Activated CD8-positive, alpha-beta memory T cell treated with anti-CD3 and anti-CD28 coated beads, Interleukin-2, amount 10 ng/mL, durations not matched to agents 7 days and 5 days (primary cell): ENCODE results near the gene CDH11. TPM values are rescaled to one million over a fixed set of nuclear protein-coding genes. Genes with fewer than 3 reads are reported as not detected.

Experiments
- ATAC-seq: fragments of 150-1000 bp; cut with Tn5 transposase; one replicate; pipeline ENCODE4 v1.10.0; 2021; ENCODE audit warnings: moderate library complexity
- CTCF ChIA-PET: fragments of 350-600 bp; sonication (Branson Sonifier 250); formaldehyde crosslinking; loops from one replicate; lab custom pipeline; 2021; ENCODE audit warnings: antibody characterized with exemption; lab: Charles Lee
- DNase-seq: peaks from one replicate; pipeline ENCODE4 v3.0.0-alpha.2; 2020
- H3K27ac Mint-ChIP-seq: one replicate; pipeline ENCODE4 v1.8.0; 2021; ENCODE audit warnings: mild to moderate bottlenecking, mixed read lengths
- H3K27me3 Mint-ChIP-seq: one replicate; pipeline ENCODE4 v1.8.0; 2021; ENCODE audit warnings: mixed read lengths
- H3K36me3 Mint-ChIP-seq: one replicate; pipeline ENCODE4 v1.8.0; 2021; ENCODE audit warnings: mild to moderate bottlenecking, mixed read lengths
- H3K4me1 Mint-ChIP-seq: one replicate; pipeline ENCODE4 v1.8.0; 2021; ENCODE audit warnings: mixed read lengths
- H3K4me3 Mint-ChIP-seq: one replicate; pipeline ENCODE4 v1.8.0; 2021; ENCODE audit warnings: mild to moderate bottlenecking, moderate library complexity, mixed read lengths
- H3K9me3 Mint-ChIP-seq: one replicate; pipeline ENCODE4 v1.8.0; 2022; ENCODE audit warnings: low read depth, mixed read lengths
- total RNA-seq, 2 experiments: library from RNA; stranded (reverse); gene quantifications; one replicate each; pipeline ENCODE4 v1.2.3, GENCODE V29; 2021

Gene CDH11, protein sequence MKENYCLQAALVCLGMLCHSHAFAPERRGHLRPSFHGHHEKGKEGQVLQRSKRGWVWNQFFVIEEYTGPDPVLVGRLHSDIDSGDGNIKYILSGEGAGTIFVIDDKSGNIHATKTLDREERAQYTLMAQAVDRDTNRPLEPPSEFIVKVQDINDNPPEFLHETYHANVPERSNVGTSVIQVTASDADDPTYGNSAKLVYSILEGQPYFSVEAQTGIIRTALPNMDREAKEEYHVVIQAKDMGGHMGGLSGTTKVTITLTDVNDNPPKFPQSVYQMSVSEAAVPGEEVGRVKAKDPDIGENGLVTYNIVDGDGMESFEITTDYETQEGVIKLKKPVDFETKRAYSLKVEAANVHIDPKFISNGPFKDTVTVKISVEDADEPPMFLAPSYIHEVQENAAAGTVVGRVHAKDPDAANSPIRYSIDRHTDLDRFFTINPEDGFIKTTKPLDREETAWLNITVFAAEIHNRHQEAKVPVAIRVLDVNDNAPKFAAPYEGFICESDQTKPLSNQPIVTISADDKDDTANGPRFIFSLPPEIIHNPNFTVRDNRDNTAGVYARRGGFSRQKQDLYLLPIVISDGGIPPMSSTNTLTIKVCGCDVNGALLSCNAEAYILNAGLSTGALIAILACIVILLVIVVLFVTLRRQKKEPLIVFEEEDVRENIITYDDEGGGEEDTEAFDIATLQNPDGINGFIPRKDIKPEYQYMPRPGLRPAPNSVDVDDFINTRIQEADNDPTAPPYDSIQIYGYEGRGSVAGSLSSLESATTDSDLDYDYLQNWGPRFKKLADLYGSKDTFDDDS
- total RNA-seq: not detected

DNA sequence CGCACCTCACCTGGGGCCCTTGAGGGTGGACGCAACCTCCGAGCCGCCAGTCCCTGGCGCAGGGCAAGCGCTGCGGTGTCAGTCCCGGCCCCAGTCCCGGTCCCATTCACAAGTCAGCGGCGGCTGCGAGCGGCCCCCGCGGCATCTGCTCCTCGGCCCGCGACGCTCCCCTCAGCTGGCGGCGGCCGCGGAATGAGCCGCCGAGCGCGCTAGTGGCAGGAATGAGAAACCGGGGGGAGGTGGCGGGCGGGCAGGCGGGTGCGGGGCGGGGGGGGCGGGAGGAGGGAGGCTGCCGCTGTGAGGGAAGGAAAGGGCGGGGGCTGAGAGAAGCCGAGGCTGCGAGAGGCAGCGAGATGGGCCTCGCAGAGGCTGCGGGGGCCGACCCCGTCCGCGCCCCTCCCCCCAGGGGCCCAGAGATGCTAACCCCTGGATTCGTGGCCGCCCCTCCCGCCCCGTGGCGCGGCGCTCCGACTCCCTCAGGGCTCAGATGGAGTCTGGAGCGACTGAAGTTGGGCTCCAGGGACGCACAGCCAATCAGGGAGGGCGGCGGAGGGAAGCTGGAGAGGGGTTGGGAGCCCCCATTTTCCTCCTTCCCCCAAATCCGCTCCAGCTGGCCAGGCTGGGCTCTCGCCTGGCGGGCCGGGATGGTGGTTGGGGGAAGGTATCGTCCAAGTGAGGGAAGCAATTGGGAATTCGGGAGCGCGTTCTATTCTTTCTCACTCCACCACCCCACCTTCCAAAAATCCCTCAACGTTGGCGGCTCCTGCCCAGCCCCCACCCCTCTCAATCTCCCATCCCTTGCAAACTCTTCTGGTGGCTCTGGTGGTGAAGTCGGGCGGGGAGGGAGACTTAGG, at the start of gene CDH11:
Gene CDH11 (minus strand): TSS at position 194 of the 854 bp plus-strand sequence. CDS start 117,194 bp downstream, outside the sequence.
- no peak for ATAC-seq
- Mint-ChIP-seq H3K36me3 (no peaks in the 10 kb centered on the region), H3K27ac (no peak within 1 kb of the TSS), H3K4me1 (peaks cover 1% of the 10 kb centered on the region), H3K9me3 (no peaks in the 10 kb centered on the region), H3K4me3 (no peak within 1 kb of the TSS), H3K27me3 (peaks cover 49% of the 10 kb centered on the region)
- CTCF ChIA-PET: no interaction called here
- no peak for DNase-seq

DNA sequence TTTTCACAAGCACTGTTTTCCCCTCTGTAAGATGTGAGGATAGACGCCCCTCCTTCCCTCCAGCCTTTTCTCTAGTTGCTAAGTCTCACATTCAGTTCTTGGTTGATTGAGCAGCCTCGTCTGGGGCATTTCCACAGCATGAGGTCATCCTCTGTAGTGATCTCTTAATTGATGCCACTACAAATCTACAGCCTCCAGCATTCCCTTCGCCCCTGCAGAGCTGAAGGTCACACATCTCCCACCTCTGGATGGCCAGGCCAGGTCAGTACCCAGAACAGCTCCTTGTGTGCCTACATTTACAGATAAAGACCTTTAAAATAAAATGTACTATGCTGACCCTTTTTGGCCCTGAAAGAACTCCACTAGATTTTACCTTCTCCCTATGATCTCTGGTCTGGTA, 32.5 kb upstream of the CDH11 start:
- H3K4me3 Mint-ChIP-seq: no peak overlapping the region
- no peak for DNase-seq
- H3K27ac Mint-ChIP-seq: no peak overlapping the region
- no peaks in the 10 kb centered on the region for H3K36me3 Mint-ChIP-seq
- H3K4me1 Mint-ChIP-seq: no peaks in the 10 kb centered on the region
- CTCF ChIA-PET: no interaction called here
- ATAC-seq: no peak
- peaks cover 2% of the 10 kb centered on the region for H3K9me3 Mint-ChIP-seq
- no peaks in the 10 kb centered on the region for H3K27me3 Mint-ChIP-seq

DNA sequence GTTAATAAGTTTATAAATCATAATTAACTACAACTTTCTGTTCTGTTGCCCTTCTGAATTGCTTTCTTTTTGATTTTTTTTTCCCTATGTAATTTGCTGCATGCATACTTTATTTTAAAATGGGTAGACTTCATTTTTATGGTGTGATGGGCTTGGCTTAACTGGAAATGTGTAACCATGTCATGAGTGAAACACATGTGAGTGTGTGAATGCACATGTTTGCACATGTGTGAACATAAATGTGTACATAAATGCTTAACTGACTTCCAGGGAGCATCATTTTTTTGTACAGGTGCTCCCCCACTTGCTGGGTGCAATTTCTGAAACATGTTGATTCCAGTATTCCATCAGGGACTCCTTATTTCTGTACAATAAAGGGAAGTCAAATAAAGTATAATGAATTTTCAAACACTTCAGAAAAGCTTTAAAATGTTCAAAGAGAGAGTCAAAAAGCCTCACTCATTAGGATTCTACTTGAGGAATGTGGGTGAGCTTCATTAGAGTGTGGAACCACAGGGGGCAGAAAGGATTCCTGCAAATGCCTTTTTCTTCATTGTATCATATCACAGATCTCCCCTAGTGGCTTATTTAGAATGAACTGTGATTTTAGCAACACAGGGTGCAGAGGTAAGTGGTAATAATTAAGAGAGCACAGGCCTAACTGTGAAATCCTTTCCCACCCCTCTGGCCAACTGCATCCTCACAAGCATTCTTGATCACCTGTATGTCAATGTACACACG, 31.7 kb upstream of the CDH11 start:
- Mint-ChIP-seq H3K4me1 (no peaks in the 10 kb centered on the region), H3K9me3 (peaks cover 2% of the 10 kb centered on the region), H3K27ac (no peak overlapping the region), H3K27me3 (no peaks in the 10 kb centered on the region), H3K4me3 (no peak overlapping the region), H3K36me3 (no peaks in the 10 kb centered on the region)
- ATAC-seq (no peak), DNase-seq (no peak)
- CTCF ChIA-PET: no interaction called here

- Mint-ChIP-seq H3K9me3 (peaks cover 2% of the 10 kb centered on the region), H3K36me3 (no peaks in the 10 kb centered on the region), H3K27me3 (no peaks in the 10 kb centered on the region), H3K4me1 (no peaks in the 10 kb centered on the region), H3K4me3 (no peak overlapping the region), H3K27ac (no peak overlapping the region)
- CTCF ChIA-PET: no interaction called here
- DNase-seq: no peak
- ATAC-seq: no peak
Measured at GRCh38 chr16:65148804-65149203, 26.9 kb upstream of the CDH11 start.

DNA sequence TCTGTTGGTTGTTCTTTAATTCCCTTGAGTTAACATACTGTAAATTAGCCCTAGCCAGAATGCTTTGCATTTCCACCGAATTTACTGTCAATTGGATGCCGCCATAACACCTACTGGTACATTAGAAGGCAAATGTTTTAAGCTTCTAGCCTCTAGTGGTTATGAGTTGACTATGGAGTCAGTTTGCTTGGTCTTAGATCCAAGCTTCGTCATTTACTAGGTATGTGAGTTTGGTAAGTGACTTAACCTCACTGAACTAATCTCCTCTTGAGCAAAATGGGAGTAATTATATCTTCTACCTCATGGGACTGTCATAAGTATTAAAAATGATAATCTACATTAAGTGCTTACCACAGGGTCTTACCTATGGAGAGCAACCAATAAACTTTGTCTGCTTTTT, 20.4 kb upstream of the CDH11 start:
- CTCF ChIA-PET: no interaction called here
- Mint-ChIP-seq H3K4me1 (no peaks in the 10 kb centered on the region), H3K27ac (no peak overlapping the region), H3K9me3 (no peaks in the 10 kb centered on the region), H3K27me3 (no peaks in the 10 kb centered on the region), H3K36me3 (no peaks in the 10 kb centered on the region), H3K4me3 (no peak overlapping the region)
- DNase-seq: no peak
- no peak for ATAC-seq

- H3K9me3 Mint-ChIP-seq: no peaks in the 10 kb centered on the region
- no peak overlapping the region for H3K27ac Mint-ChIP-seq
- no peak for DNase-seq
- H3K4me3 Mint-ChIP-seq: no peak overlapping the region
- H3K27me3 Mint-ChIP-seq: no peaks in the 10 kb centered on the region
- ATAC-seq: no peak
- CTCF ChIA-PET: no interaction called here
- H3K36me3 Mint-ChIP-seq: no peaks in the 10 kb centered on the region
- H3K4me1 Mint-ChIP-seq: no peaks in the 10 kb centered on the region
Measured at GRCh38 chr16:65136681-65137080, 14.8 kb upstream of the CDH11 start.

GRCh38 chr16:65126845-65127624, 5.2 kb upstream of the CDH11 start:
- H3K9me3 Mint-ChIP-seq: no peaks in the 10 kb centered on the region
- H3K36me3 Mint-ChIP-seq: no peaks in the 10 kb centered on the region
- H3K27me3 Mint-ChIP-seq: peaks cover 20% of the 10 kb centered on the region
- H3K4me1 Mint-ChIP-seq: no peaks in the 10 kb centered on the region
- H3K4me3 Mint-ChIP-seq: no peak overlapping the region
- ATAC-seq: no peak
- CTCF ChIA-PET: no interaction called here
- DNase-seq: no peak
- H3K27ac Mint-ChIP-seq: no peak overlapping the region

DNA sequence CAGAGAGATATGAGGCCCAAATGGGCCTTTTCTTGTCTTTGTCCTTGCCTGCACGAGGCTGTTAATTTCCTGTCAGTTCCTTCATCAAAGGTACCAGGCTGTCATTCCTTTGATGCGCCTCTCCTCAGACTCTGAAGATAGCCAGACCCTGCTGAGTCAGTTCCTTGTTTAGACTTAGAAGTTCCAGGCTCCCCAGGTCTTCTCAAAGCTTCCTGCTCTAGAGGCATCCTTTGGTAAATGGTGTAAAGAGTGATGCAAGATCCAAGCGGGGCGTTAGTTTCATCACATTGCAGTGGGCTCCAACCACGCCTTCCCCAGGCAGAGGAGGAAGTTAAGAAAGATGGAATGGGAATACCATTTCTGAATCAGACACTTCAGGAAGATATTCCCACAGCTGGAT, 4.0 kb upstream of the CDH11 start:
- no peak for ATAC-seq
- no peaks in the 10 kb centered on the region for H3K4me1 Mint-ChIP-seq
- H3K36me3 Mint-ChIP-seq: no peaks in the 10 kb centered on the region
- H3K4me3 Mint-ChIP-seq: no peak overlapping the region
- no peaks in the 10 kb centered on the region for H3K9me3 Mint-ChIP-seq
- H3K27ac Mint-ChIP-seq: no peak overlapping the region
- peaks cover 29% of the 10 kb centered on the region for H3K27me3 Mint-ChIP-seq
- CTCF ChIA-PET: no interaction called here
- DNase-seq: no peak

DNA sequence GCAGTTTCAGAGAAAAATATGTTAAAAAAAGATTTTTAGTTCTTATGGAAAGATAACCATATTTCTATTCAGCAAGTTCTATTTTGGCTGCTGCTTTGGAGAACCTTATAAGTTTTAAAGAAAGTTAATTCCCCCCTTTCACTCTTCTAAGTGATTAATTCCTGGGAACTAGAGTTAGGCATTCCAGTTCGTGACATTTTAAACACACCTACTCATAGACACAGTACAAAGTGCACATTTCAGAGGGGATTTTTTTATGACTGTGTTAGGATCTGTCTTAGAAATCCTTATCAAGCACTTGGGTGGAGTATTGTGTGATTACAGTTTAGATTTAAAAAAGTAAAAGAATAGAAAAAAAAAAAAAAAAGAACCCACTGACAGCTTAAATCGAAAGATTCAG, 3.5 kb upstream of the CDH11 start:
- Mint-ChIP-seq H3K36me3 (no peaks in the 10 kb centered on the region), H3K4me1 (no peaks in the 10 kb centered on the region)

DNA sequence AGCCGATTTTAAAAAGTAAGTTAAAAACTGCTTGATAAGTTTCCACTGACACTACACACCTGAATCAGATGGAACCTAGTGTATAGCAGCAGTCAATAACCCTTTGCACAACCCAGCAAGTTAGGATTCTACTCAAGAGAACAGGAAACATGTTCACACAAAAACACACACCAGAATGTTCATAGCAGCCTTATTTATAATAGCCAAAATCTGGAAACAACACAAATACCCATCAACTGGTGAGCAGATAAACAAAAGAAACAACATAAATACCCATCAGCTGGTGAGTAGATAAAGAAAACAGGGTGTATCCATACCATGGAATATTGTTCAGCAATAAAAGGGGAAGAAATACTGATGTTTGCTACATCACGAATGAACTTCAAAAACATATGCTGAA, 2.7 kb upstream of the CDH11 start:
- ATAC-seq (no peak), DNase-seq (no peak)
- peaks cover 1% of the 10 kb centered on the region for H3K4me1 Mint-ChIP-seq
- CTCF ChIA-PET: no interaction called here
- H3K4me3 Mint-ChIP-seq: no peak overlapping the region
- no peaks in the 10 kb centered on the region for H3K9me3 Mint-ChIP-seq
- H3K36me3 Mint-ChIP-seq: no peaks in the 10 kb centered on the region
- H3K27me3 Mint-ChIP-seq: peaks cover 41% of the 10 kb centered on the region
- no peak overlapping the region for H3K27ac Mint-ChIP-seq

More for the DNA sequence above, 3.5 kb upstream of the CDH11 start:
- H3K27me3 Mint-ChIP-seq: peaks cover 34% of the 10 kb centered on the region
- DNase-seq: no peak
- no peak for ATAC-seq
- no peaks in the 10 kb centered on the region for H3K9me3 Mint-ChIP-seq
- no peak overlapping the region for H3K4me3 Mint-ChIP-seq
- CTCF ChIA-PET: no interaction called here
- H3K27ac Mint-ChIP-seq: no peak overlapping the region

GRCh38 chr16:65124212-65124548, 2.3 kb upstream of the CDH11 start:
- no peak overlapping the region for H3K27ac Mint-ChIP-seq
- H3K27me3 Mint-ChIP-seq: peaks cover 44% of the 10 kb centered on the region
- CTCF ChIA-PET: no interaction called here
- H3K36me3 Mint-ChIP-seq: no peaks in the 10 kb centered on the region
- peaks cover 1% of the 10 kb centered on the region for H3K4me1 Mint-ChIP-seq
- no peaks in the 10 kb centered on the region for H3K9me3 Mint-ChIP-seq
- ATAC-seq: no peak
- DNase-seq: no peak
- H3K4me3 Mint-ChIP-seq: no peak overlapping the region

DNA sequence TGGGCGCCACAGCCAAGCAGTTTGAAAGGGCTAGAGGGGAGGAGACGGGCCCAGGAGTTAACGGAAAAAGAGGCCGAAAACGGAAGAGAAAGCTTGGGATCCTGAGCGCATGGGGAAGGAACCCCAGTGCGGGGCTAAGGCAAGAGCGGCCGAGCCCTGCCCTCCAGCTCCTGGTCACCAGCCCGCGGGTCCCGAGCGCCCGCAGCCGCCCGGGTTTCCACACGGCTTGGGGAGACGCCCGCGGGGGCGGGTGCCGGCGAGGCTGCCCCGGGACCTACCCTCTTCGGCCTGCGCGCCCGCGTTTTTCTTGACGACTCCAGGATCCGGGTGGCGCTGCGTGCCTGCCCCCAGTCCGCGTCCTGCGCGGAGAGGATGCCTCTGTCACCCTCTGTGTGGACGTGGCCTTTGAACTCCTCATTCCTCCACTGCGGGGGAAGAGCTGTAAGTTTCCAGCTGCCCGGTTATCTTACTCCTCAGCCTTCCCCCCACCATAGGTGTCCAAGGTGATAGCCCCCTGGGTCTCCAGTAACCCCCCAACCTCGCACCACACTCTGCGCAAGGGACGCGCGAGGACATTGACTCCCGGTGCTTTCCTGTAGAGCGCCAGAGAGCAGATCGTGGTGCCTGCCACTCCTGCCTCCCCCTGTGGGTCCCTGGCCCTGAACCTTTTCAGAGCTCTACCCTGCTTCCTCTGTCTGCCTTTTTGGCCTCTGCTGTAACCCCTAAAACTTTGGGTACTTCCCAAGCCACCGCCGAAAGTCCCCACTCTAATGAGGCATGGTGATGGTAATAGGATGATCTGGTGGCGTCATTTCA, 1.7 kb upstream of the CDH11 start:
- no peak for ATAC-seq
- DNase-seq: no peak
- CTCF ChIA-PET: no interaction called here

More for the DNA sequence above, 1.7 kb upstream of the CDH11 start:
- no peaks in the 10 kb centered on the region for H3K36me3 Mint-ChIP-seq
- H3K4me1 Mint-ChIP-seq: peaks cover 1% of the 10 kb centered on the region
- no peak overlapping the region for H3K4me3 Mint-ChIP-seq
- no peaks in the 10 kb centered on the region for H3K9me3 Mint-ChIP-seq
- H3K27me3 Mint-ChIP-seq: peaks cover 49% of the 10 kb centered on the region
- peak overlapping the region; percentile 36 for H3K27ac Mint-ChIP-seq
